Erythroblast (primary cell): ENCODE data around the gene MAN1C1.

Source experiments
- DNase-seq, 2 experiments: peaks; one replicate each; lab custom pipeline; 2025; lab: John Stamatoyannopoulos, UW
- GATA1 ChIP-seq: IDR thresholded peaks from 2 replicates; pipeline ENCODE4 v1.6.1; 2011; ENCODE audit warnings: low read depth, mild to moderate bottlenecking, control low read depth, low read length, moderate library complexity
- POLR2A ChIP-seq: IDR thresholded peaks from 2 replicates; pipeline ENCODE4 v1.6.1; 2011; ENCODE audit warnings: mild to moderate bottlenecking, low read length

The MAN1C1 gene

DNA sequence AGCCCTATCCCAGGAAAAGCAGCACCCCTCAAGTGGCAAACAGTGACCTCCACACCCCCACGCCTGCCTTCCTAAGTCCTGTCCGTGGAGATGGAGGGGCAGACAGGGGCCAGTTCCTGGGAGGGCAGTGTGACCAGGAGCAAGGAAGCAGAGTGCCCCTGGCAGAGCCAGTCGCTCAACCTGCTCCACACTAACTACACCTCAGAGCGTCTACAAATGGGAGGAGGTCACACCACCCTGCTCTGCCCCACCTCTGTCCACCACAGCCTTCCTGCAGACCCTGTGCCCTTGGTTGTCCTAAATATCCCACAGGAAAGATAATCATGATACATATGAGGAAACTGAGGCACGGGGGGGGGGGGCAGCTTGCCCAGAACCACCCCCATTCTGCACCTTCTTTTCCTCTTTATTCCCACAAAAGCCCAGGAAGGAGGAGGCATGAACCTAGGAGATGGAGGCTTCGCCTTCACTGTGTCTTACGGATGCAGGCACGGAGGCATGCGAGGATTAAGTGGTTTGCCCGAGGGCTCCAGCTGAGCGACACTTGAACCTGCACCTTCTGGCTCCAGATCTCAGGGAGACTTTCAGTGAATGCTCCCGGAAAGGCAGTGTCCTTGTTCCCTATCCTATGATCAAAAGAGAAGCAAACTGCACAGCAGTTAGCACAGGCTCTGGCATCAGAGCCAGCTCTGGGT is 140.7 kb downstream of the MAN1C1 start:
- no peak for DNase-seq
- no peak for TF ChIP-seq POLR2A
- no peak for TF ChIP-seq GATA1

DNA sequence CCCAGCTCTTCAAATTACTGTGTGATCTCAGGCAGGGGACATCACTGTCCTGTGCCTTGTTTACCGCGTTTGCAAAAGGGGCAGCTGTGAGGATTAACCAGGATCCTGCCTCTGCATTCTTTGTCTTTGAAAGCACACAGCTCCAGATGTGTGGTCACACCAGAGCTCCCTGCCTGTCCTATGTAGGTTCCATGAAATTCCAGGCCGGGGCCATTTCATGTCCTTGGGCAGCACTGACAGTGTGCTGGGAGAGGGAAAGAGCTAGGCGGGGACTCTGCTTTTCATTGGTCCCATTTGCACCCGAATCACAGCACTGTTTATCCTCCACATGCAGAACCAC is 141.2 kb downstream of the MAN1C1 start:
- TF ChIP-seq POLR2A: no peak
- TF ChIP-seq GATA1: no peak
- DNase-seq: no peak

DNA sequence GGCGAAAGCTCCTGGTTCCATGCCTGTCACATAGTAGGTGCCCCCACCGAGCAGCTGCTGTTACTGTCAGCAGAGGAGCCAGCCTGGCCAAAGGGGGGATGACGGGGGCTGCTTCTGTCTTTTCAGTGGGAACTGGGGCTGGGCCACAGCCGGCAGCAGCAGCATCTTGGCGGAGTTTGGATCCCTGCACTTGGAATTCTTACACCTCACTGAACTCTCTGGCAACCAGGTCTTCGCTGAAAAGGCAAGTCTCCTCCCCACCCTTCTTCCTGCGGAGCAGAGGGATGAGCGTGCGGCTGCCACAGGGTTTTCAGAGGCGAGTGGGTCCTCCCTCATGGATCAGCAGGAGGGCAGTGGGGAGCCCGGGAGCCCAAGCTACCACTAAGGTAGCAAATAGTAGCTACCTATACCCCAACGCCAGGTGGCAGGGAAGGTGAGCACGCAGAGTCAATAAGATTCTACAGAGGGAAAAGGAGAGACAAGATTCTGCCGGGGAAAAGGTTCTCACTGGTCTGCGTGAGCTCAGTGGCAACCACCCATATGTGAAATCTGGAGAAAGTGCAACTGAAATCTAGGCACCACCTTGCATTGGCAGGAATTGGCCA is 142.0 kb downstream of the MAN1C1 start:
- DNase-seq: no peak
- TF ChIP-seq GATA1 (no peak), POLR2A (no peak)

DNA sequence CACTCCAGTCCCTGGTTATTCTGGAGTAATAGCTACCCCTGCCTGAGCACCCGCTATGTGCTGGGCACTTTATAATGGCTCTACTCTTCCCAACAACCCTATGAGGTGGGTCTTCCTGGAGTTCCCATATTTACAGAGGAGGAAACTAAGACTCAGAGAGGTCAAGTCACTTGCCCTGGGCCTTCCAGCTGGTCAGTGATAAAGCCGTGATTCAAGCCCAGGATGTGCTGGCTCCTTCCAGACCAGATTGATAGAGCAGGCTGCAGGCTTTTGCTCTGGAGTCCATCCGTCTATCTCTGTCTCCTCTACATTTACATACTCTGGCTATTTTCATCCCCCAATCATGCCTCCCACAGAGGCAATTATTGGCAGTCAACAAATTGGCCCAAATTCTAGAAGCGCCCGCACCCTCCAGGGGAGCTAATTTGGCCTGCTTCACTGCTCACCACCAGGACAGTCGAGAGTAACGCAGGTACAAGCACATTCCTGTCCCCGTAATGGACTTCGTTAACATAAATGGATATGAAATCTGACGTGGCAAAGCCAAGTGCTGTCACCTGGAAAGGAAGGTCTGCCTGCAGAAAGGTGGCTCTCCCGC is 143.6 kb downstream of the MAN1C1 start:
- DNase-seq: no peak
- TF ChIP-seq GATA1 (no peak), POLR2A (no peak)

DNA sequence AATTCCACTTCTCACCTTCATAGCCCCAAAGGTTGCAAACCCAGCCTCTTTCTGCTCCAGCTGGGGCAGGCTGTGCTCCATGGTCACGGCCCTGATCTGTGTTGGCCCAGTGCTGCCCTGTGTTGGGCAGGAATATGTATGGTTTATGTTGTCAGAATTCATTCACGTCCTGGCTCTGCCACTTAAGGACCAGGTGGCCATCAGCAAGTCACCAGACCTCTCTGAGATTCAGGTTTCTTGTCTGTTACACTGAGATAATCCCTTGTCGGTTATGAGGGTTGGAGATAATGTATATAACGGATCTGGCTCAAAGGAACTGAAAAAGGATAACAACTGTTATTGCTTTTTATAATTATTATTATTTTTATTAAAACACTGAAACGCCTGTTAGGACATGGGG is 144.3 kb downstream of the MAN1C1 start:
- TF ChIP-seq GATA1 (no peak), POLR2A (no peak)
- peak; percentile 46 to 83 for DNase-seq

DNA sequence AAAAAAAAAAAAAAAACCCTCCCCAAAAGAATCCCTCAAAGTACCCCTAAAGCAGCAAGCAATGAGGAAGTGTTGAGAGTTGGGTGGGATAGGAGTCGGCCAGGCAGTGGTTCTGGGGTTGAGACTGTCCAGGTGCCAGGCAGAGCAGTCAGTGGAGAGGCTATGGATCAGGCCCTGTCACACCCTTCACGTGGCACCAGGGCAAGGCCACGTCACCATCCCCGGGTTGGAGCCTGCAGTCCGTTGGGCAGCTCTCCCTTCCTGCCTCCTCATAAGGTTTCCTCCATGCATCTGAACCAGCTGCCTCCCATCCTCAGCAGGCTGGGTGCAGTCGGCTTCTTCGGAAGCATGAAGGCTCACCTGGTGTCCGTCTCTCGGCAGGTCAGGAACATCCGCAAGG is 146.9 kb downstream of the MAN1C1 start:
- TF ChIP-seq GATA1: no peak
- no peak for TF ChIP-seq POLR2A
- no peak for DNase-seq

DNA sequence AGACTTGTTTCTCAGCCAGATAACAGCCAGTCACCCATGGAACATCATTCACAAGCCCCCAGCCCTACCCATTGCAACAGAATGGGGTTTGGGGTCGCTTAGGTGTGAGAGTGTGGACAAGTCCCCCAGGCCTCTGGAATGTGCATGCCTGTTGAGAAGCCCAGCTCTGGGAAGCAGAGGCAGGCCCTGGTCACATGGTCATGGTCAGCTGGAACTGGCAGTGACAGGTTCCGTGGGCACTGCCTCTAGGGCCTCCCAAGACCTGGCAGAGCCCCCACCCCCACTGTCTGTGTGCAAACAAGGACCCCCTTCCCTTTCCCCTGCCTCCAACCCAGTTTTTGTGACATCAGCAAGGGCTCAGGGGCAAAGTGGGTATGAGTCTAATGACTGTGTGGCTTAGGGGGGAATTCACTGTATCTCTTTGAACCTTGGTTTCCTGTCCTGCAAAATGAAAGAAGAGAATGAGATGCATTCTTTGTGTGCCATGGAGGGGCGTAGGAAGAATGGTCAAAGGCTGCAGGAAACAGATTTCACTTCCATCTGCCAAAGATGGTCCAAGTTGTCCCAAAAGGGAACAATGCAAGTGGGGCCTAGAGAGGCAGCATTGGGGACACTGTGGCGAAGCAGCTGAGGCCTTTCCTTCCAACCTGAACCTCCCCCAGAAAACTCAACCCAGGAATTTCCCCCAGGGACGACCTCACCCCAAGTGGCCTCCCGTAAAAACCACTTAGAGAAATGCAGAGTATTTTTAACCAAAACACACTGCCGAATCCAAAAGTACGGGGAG is 148.7 kb downstream of the MAN1C1 start:
- TF ChIP-seq GATA1: no peak
- no peak for TF ChIP-seq POLR2A
- no peak for DNase-seq

DNA sequence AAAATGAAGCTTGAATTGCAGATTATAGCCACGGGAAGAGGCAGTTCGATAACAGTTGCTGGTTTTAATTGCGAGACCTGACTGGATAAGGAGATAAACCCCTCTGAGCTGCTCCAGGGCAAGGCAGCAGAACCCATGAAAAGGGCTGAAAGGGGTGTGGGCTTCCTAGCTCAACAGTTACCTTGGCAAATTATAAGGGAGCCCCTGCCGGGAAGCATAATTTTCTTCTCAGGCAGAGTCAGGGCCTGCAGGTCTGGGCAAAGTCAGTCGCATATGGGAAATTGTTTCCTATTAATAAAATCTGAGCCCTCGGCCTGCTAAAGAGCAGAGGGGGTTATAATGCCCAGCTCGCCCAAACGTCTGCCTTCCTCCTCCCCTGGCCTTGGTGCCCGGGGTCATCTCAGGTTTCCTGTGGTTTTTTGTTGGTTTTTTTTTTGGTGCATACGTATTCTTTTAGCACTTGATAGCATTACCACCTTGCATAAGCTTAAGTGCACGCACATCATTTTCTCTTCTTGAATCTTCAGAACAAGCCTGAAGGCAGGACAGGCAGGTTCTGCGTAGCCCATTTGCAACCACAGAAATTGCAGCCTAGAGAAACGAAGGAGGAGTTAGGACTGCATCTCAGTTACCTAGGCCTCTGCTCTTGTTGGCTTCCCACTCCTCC is 149.5 kb downstream of the MAN1C1 start:
- peak in 1 of 2 experiments; percentile 11 for DNase-seq
- TF ChIP-seq GATA1 (no peak), POLR2A (no peak)

DNA sequence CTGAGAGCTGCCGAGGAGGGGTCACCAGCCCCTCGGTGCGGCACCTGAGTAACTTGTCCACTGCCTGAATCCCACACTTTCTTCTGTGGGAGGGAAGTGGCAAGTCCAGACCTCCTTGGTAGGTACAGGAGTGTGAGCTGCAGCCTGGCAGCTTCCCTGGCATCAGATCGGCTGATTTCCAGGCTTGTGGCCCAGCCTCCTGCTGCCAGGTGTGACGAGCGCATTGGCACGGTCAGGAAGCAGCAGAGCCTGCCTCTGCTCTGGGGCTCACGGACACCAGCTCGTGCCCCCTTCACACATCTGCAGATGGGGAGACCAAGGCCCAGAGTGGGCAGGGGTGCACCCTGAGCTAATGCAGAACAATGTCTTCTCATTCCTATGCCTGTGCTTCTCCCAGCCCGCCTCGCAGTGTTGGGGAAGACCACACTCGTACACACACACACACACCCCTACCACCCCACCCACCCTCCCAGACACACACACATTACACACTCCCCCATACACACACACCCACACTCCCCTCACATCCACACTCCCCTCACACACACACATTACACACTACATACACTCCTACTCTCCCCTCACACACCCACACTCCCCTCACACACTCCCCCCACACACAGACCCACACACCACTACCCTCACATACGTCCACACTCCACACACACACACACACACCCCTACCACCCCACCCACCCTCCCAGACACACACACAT is 150.3 kb downstream of the MAN1C1 start:
- no peak for DNase-seq

DNA sequence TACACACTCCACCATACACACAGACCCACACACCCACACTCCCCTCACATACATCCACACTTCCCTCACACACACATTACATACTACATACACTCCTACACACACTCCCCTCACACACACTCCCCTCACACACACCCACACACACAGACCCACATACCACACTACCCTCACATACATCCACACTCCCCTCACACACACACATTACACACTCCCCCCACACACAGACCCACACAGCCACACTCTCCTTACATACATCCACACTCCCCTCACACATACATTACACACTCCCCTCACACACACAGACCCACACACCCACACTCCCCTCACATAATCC is 150.8 kb downstream of the MAN1C1 start:
- DNase-seq: no peak
- TF ChIP-seq GATA1: no peak
- no peak for TF ChIP-seq POLR2A

More for the DNA sequence above, 150.3 kb downstream of the MAN1C1 start:
- TF ChIP-seq POLR2A (no peak), GATA1 (no peak)

DNA sequence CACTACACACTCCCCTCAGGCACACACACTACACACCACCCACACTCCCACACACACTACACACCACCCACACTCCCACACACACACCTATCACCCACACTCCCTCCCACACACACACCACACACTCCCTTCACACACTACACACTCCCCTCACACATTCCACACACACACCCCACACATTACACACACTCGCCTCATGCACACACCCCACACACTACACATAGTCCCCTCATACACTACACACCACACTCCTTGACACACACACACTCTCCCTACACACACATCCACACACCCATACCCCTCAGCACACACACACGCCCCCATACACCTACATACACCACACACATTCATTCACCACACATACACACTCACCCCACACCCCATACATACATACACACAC is 152.4 kb downstream of the MAN1C1 start:
- no peak for DNase-seq
- no peak for TF ChIP-seq POLR2A
- TF ChIP-seq GATA1: no peak

DNA sequence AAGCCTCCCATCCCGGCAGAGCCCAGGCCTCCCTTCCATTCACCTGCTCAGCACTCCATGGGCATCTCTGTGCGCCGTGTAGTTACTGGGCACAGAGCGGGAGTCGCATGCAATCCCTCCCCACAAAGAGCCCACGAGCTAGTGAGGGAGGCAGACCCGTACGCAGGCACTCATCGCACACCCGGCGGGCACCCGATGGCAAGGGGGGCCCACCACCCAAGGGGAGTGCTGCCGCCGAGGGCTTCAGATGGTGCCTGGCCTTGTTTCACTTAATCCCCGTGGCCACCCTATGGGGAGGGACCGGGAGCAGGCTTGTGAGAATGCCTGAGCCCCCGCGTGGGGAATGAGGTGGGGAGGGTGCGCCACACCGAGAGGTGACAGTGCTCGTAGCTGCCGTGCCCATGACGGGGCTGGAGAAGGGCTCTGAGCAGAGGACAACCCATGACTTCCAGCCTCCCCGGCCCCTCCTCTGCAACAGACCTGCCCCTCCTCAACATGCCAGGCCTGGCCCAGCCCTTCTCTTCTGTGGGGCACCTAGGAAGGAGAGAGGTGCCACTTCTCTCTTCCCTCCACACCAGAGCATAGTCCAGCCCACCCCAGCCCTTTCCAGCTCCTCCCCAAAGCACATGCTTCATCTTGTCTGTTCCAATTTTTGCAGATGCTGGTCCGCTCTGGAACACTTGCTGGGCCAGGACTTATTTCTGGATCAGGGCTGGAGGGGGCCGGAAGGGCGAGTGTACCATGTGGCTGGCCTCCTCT is 153.2 kb downstream of the MAN1C1 start:
- TF ChIP-seq POLR2A: no peak
- TF ChIP-seq GATA1: no peak

DNA sequence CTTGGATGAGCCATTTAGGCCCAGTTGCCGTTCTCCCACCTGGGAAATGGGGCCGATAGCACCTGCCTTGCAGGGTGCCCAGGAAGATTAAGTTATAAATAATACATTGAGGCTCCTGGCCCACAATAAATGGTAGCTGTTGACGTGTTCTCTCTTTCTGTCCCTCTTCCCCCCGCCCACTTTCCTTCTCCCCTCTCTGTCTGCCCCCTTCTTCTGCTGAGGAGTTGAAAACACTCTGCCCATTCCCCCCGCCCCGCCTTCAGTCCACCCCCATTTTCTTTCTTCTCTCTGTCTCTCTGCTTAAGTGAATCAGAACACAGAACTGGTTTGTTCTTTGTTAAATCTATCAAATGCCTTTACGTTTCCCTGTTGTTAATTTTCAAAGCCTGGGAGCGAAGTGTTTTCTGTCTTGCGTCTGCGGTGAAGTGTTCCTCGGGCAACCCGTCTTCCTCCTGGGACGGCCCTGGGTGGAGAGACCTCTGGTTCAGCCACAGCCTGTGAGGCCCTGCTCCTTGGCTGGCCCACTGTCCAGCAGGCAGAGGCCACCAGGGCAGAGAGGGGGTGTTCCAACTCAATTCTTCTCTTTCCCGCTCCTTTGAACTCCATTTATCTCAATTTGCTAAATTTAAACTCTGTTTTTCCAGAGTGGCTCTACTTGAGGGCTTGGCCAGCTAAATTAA is 154.1 kb downstream of the MAN1C1 start:
- TF ChIP-seq POLR2A (no peak), GATA1 (no peak)

More for the DNA sequence above, 153.2 kb downstream of the MAN1C1 start:
- DNase-seq: no peak

More for the DNA sequence above, 154.1 kb downstream of the MAN1C1 start:
- DNase-seq: no peak
